Esophagus squamous epithelium (tissue), 4 donors: ENCODE data around the gene GSTO2.

ENCODE experiments used
- POLR2A ChIP-seq, 4 donors: fragments of 450-650 bp; IDR thresholded peaks; one replicate each; pipeline ENCODE4 v1.6.1; 2017; ENCODE audit warnings: antibody characterized with exemption in 4 of 4, mild to moderate bottlenecking in 4 of 4, moderate library complexity in 3 of 4
- TF ChIP-seq, protein P1 (sequence below), 6 experiments: fragments of 450-650 bp in 4 of 6; fragments of 200-600 bp in 2 of 6; sonication (generic) in 2 of 6; IDR thresholded peaks; one replicate each; pipeline ENCODE4 v1.5.1; 2016 to 2019; ENCODE audit warnings: antibody characterized with exemption in 6 of 6, mild to moderate bottlenecking in 4 of 6, moderate library complexity in 4 of 6

DNA sequence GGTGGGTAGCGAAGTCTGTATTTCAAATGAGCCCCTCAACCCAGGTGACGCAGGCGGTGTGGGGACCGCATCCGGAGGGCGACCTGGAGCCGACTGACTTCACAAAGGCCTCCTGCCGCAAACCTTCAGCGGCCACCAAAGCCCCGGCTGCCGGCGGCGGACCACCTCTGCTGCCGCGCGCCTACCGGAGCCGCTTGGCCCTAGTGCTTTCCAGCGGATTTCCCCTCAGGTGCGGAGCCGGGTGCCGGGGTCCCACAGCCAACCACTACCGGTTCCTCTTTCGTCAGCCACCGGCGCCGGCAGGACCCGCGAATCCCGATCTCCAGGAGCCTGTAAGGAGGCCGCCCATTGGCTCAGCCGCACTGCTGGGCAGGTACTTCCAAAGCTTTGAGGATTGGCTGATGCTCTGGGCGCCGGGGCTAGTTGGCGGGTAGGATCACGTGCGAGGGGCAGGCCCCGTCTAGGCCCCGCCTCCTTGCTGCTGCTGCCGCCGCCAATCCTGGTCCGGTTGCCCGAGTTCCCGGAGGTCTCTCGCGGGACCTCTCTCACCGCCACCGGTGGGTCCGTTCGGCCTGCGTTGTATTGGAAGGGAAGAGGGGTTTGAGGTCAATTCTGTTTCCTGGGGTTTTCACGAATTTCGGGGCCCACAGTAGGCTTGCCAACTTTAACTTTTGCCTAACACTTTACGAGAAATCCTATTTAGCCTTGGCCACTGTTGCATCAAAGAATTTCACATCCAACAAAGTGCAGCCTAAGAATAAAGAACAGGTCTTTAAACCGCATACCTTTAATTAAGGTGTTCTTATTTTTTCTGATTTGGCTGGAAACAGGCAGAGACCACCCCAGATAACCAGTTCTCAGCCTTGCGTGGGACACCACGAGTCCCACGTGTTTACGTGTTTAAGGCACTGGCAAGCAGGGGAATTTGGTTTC is at the start of gene GSTO2:
- TF ChIP-seq, protein P1, sequence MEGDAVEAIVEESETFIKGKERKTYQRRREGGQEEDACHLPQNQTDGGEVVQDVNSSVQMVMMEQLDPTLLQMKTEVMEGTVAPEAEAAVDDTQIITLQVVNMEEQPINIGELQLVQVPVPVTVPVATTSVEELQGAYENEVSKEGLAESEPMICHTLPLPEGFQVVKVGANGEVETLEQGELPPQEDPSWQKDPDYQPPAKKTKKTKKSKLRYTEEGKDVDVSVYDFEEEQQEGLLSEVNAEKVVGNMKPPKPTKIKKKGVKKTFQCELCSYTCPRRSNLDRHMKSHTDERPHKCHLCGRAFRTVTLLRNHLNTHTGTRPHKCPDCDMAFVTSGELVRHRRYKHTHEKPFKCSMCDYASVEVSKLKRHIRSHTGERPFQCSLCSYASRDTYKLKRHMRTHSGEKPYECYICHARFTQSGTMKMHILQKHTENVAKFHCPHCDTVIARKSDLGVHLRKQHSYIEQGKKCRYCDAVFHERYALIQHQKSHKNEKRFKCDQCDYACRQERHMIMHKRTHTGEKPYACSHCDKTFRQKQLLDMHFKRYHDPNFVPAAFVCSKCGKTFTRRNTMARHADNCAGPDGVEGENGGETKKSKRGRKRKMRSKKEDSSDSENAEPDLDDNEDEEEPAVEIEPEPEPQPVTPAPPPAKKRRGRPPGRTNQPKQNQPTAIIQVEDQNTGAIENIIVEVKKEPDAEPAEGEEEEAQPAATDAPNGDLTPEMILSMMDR (IDR thresholded peaks at IDR 0.05), result peak in 2 of 6 experiments; percentile 5 to 8
- TF ChIP-seq POLR2A (IDR thresholded peaks at IDR 0.05), result peak in 2 of 4 donors; percentile 63 to 71
